ENCODE measurements around the gene KLF5. TPM values are rescaled to one million over a fixed set of nuclear protein-coding genes. Genes with fewer than 3 reads are reported as not detected.

Gene KLF5
- total RNA-seq, 1 experiment from 2014 or later: 7.2 TPM

- H3K27me3 ChIP-seq (replicated peaks; ENCODE audit: insufficient read depth, low read depth, low read length, poor library complexity): no peaks in the 10 kb centered on the region
- no TSS peak for BruUV-seq (replicated peaks)
- TF ChIP-seq CTCF (conservative IDR thresholded peaks at IDR 0.05; ENCODE audit: low read depth, low read length): no peak
- no peak for TF ChIP-seq EZH2 (IDR thresholded peaks at IDR 0.05; ENCODE audit: borderline replicate concordance, low read depth, low read length, poor library complexity, severe bottlenecking)
- CTCF ChIA-PET: no interaction called here
- intact Hi-C loops (cut with micrococcal nuclease; ENCODE audit: unreplicated experiment): no loop called here
- peaks cover 42% of the 10 kb centered on the region for H3K4me1 ChIP-seq (ENCODE audit: insufficient read depth, low read length, poor library complexity, severe bottlenecking)
- no peak overlapping the region for H3K27ac ChIP-seq (ENCODE audit: low read depth, low read length, poor library complexity, severe bottlenecking)
- H3K36me3 ChIP-seq (ENCODE audit: insufficient read depth, low read length, poor library complexity, severe bottlenecking): no peaks in the 10 kb centered on the region
- no peak overlapping the region for H3K4me3 ChIP-seq (ENCODE audit: low read depth, low read length, poor library complexity, severe bottlenecking)
- POLR2A ChIA-PET (ENCODE audit: low non-redundant PET): no interaction called here
- DNase-seq (ENCODE audit: low spot score): no peak
- H3K9me3 ChIP-seq (ENCODE audit: low read depth, low read length, poor library complexity, severe bottlenecking): no peaks in the 10 kb centered on the region
Observed at GRCh38 chr13:73075546-73075945, 16.7 kb downstream of the KLF5 start.

- intact Hi-C loops (cut with micrococcal nuclease; ENCODE audit: unreplicated experiment): no loop called here
- TF ChIP-seq CTCF (conservative IDR thresholded peaks at IDR 0.05; ENCODE audit: low read depth, low read length): no peak
- no peak for TF ChIP-seq EZH2 (IDR thresholded peaks at IDR 0.05; ENCODE audit: borderline replicate concordance, low read depth, low read length, poor library complexity, severe bottlenecking)
- Histone ChIP-seq H3K4me3 (ENCODE audit: low read depth, low read length, poor library complexity, severe bottlenecking) (no peak overlapping the region), H3K4me1 (ENCODE audit: insufficient read depth, low read length, poor library complexity, severe bottlenecking) (peaks cover 42% of the 10 kb centered on the region), H3K9me3 (ENCODE audit: low read depth, low read length, poor library complexity, severe bottlenecking) (no peaks in the 10 kb centered on the region), H3K27ac (ENCODE audit: low read depth, low read length, poor library complexity, severe bottlenecking) (no peak overlapping the region), H3K27me3 (replicated peaks; ENCODE audit: insufficient read depth, low read depth, low read length, poor library complexity) (no peaks in the 10 kb centered on the region), H3K36me3 (ENCODE audit: insufficient read depth, low read length, poor library complexity, severe bottlenecking) (no peaks in the 10 kb centered on the region)
- POLR2A ChIA-PET (ENCODE audit: low non-redundant PET): no interaction called here
- no TSS peak for BruUV-seq (replicated peaks)
- CTCF ChIA-PET: no interaction called here
- DNase-seq (ENCODE audit: low spot score): no peak
Observed at GRCh38 chr13:73075954-73076353, 17.1 kb downstream of the KLF5 start.

GRCh38 chr13:73077865-73078264, 19.1 kb downstream of the KLF5 start:
- H3K9me3 ChIP-seq (ENCODE audit: low read depth, low read length, poor library complexity, severe bottlenecking): no peaks in the 10 kb centered on the region
- TF ChIP-seq CTCF (conservative IDR thresholded peaks at IDR 0.05; ENCODE audit: low read depth, low read length): no peak
- no peak for TF ChIP-seq EZH2 (IDR thresholded peaks at IDR 0.05; ENCODE audit: borderline replicate concordance, low read depth, low read length, poor library complexity, severe bottlenecking)
- no peak overlapping the region for H3K4me3 ChIP-seq (ENCODE audit: low read depth, low read length, poor library complexity, severe bottlenecking)
- no TSS peak for BruUV-seq (replicated peaks)
- H3K36me3 ChIP-seq (ENCODE audit: insufficient read depth, low read length, poor library complexity, severe bottlenecking): no peaks in the 10 kb centered on the region
- no peaks in the 10 kb centered on the region for H3K27me3 ChIP-seq (replicated peaks; ENCODE audit: insufficient read depth, low read depth, low read length, poor library complexity)
- ChIA-PET CTCF (no interaction called here), POLR2A (ENCODE audit: low non-redundant PET) (no interaction called here)
- peaks cover 35% of the 10 kb centered on the region for H3K4me1 ChIP-seq (ENCODE audit: insufficient read depth, low read length, poor library complexity, severe bottlenecking)
- no peak for DNase-seq (ENCODE audit: low spot score)
- intact Hi-C loops (cut with micrococcal nuclease; ENCODE audit: unreplicated experiment): no loop called here
- H3K27ac ChIP-seq (ENCODE audit: low read depth, low read length, poor library complexity, severe bottlenecking): no peak overlapping the region
